HepG2 (cell line): Measurements from ENCODE around the gene HLA-F. TPM values are rescaled to one million over a fixed set of nuclear protein-coding genes. Genes with fewer than 3 reads are reported as not detected.

Source experiments
- ATF7-NPFF ChIP-seq: sonication (generic); formaldehyde crosslinking; IDR thresholded peaks from 2 replicates; pipeline ENCODE4 v1.8.1; 2023; ENCODE audit warnings: mild to moderate bottlenecking, low read depth, missing genetic modification reagents, moderate library complexity
- CENPBD1 ChIP-seq: sonication (generic); formaldehyde crosslinking; IDR thresholded peaks from 2 replicates; pipeline ENCODE4 v1.8.0; 2022; ENCODE audit warnings: missing genetic modification reagents, low read depth, mild to moderate bottlenecking, borderline replicate concordance
- FOXM1 ChIP-seq: sonication (generic); formaldehyde crosslinking; IDR thresholded peaks from 2 replicates; pipeline ENCODE4 v1.5.0; 2020; ENCODE audit warnings: missing genetic modification reagents
- GATAD1 ChIP-seq: IDR thresholded peaks from 2 replicates; pipeline ENCODE4 v1.6.1; 2016; ENCODE audit warnings: missing genetic modification reagents, missing compliant biosample characterization
- HMG20B ChIP-seq: conservative IDR thresholded peaks from 2 replicates; pipeline ENCODE4 v1.6.1; 2016; ENCODE audit warnings: missing genetic modification reagents, missing compliant biosample characterization
- KAT7 ChIP-seq: IDR thresholded peaks from 2 replicates; pipeline ENCODE4 v1.6.1; 2018; ENCODE audit warnings: borderline replicate concordance, missing compliant biosample characterization
- MAFF ChIP-seq: IDR thresholded peaks from 2 replicates; pipeline ENCODE4 v1.6.1; 2011; ENCODE audit warnings: low read depth, low read length, improper control_type of control experiment
- RAD21 ChIP-seq: fragments of 450-650 bp; formaldehyde crosslinking; IDR thresholded peaks from 2 replicates; pipeline ENCODE4 v1.5.0; 2020; ENCODE audit warnings: mild to moderate bottlenecking
- SCMH1 ChIP-seq: sonication (generic); formaldehyde crosslinking; IDR thresholded peaks from 2 replicates; pipeline ENCODE4 v1.9.0; 2021; ENCODE audit warnings: missing genetic modification reagents, mild to moderate bottlenecking, borderline replicate concordance
- SMAD3 ChIP-seq: sonication (generic); formaldehyde crosslinking; IDR thresholded peaks from 2 replicates; pipeline ENCODE4 v1.4.0; 2020; ENCODE audit warnings: missing genetic modification reagents
- SMARCC2 ChIP-seq: fragments of 450-650 bp; IDR thresholded peaks from 2 replicates; pipeline ENCODE4 v1.6.1; 2017; ENCODE audit warnings: antibody characterized with exemption, mild to moderate bottlenecking
- SMC3 ChIP-seq: IDR thresholded peaks from 2 replicates; pipeline ENCODE4 v1.6.1; 2011; ENCODE audit warnings: low read length, improper control_type of control experiment
- SP1 ChIP-seq, 2 experiments: fragments of 450-650 bp in 1 of 2; sonication (generic) in 1 of 2; formaldehyde crosslinking in 1 of 2; IDR thresholded peaks; 2 replicates each; pipeline versions ENCODE4 v1.4.0 to v1.6.1; 2016 to 2020; ENCODE audit warnings: missing genetic modification reagents in 1 of 2
- SUZ12 ChIP-seq: fragments of 150-350 bp; IDR thresholded peaks from 2 replicates; pipeline ENCODE4 v1.6.1; 2014; ENCODE audit warnings: low read depth, low read length
- THYN1 ChIP-seq: sonication (generic); formaldehyde crosslinking; IDR thresholded peaks from 2 replicates; pipeline ENCODE4 v1.8.1; 2023; ENCODE audit warnings: low read depth, mild to moderate bottlenecking, moderate library complexity, missing genetic modification reagents, borderline replicate concordance
- XRCC5 ChIP-seq: fragments of 200-400 bp; formaldehyde crosslinking; optimal IDR thresholded peaks from 2 replicates; pipeline ENCODE3; 2017; ENCODE audit warnings: mild to moderate bottlenecking, low read length
- ZBTB10 ChIP-seq: sonication (generic); formaldehyde crosslinking; IDR thresholded peaks from 2 replicates; pipeline ENCODE4 v1.4.0; 2020; ENCODE audit warnings: missing genetic modification reagents, borderline replicate concordance
- ZBTB39 ChIP-seq: sonication (generic); formaldehyde crosslinking; IDR thresholded peaks from 2 replicates; pipeline ENCODE4 v1.5.0; 2020; ENCODE audit warnings: missing genetic modification reagents
- ZNF333 ChIP-seq: sonication (generic); formaldehyde crosslinking; IDR thresholded peaks from 2 replicates; pipeline ENCODE4 v1.4.0; 2020; ENCODE audit warnings: mild to moderate bottlenecking, missing genetic modification reagents, borderline replicate concordance
- ZNF414 ChIP-seq: sonication (generic); formaldehyde crosslinking; IDR thresholded peaks from 2 replicates; pipeline ENCODE4 v1.5.0; 2020; ENCODE audit warnings: missing genetic modification reagents
- ZNF468 ChIP-seq: sonication (generic); formaldehyde crosslinking; IDR thresholded peaks from 2 replicates; pipeline ENCODE4 v1.8.0; 2022; ENCODE audit warnings: mild to moderate bottlenecking, moderate library complexity, missing genetic modification reagents
- ZNF75D ChIP-seq: sonication (generic); formaldehyde crosslinking; IDR thresholded peaks from 2 replicates; pipeline ENCODE4 v1.8.1; 2023; ENCODE audit warnings: missing genetic modification reagents, mild to moderate bottlenecking, borderline replicate concordance
- ZNF784 ChIP-seq: sonication (generic); formaldehyde crosslinking; IDR thresholded peaks from 2 replicates; pipeline ENCODE4 v1.5.1; 2020; ENCODE audit warnings: missing genetic modification reagents, mild to moderate bottlenecking, borderline replicate concordance
- ZSCAN30 ChIP-seq: sonication (generic); formaldehyde crosslinking; IDR thresholded peaks from 2 replicates; pipeline ENCODE4 v1.5.0; 2020; ENCODE audit warnings: mild to moderate bottlenecking, missing genetic modification reagents
- polyA plus RNA-seq, 8 experiments: library from polyadenylated mRNA; depleted of rRNA in 3 of 8; stranded (reverse) in 7 of 8; unstranded in 1 of 8; fragments of >200 nt; fragmentation: Illumina TruSeq in 4 of 8; extraction: Trizol in 4 of 8; gene quantifications; 2 replicates each; pipeline versions ENCODE4 v1.2.1 to v1.2.3, GENCODE V29; 2011 to 2016; ENCODE audit warnings: low read depth in 4 of 8, missing spikeins in 1 of 8, mixed read lengths in 1 of 8; ENCODE audit not compliant: insufficient read depth in 1 of 8
- total RNA-seq, 5 experiments: library from RNA; depleted of rRNA; stranded (reverse); fragments of >200 nt; fragmentation: Illumina TruSeq; extraction: Trizol; gene quantifications; 2 replicates each; pipeline ENCODE4 v1.2.3, GENCODE V29; 2016; ENCODE audit warnings: low read depth in 1 of 5

The HLA-F gene
- total and polyA plus RNA-seq, 2 of the 13 experiments (the other 11 are each of a cell fraction or from before 2014, with no cell fraction given), result 6.0 to 6.1 TPM

GRCh38 chr6:29705389-29706231 lies 17.6 kb upstream of the HLA-F start (continued):
- no peak for TF ChIP-seq ZSCAN30 (CRISPR knock-in tag)
- no peak for TF ChIP-seq ATF7-NPFF
- peak; percentile 28 for TF ChIP-seq XRCC5
- no peak for TF ChIP-seq FOXM1
- no peak for TF ChIP-seq SP1 (IDR thresholded peaks at IDR 0.05)
- no peak for TF ChIP-seq SP1 (CRISPR knock-in tag; IDR thresholded peaks at IDR 0.05)
- TF ChIP-seq THYN1 (CRISPR knock-in tag), result no peak
- no peak for TF ChIP-seq GATAD1 (CRISPR knock-in tag)
- peak; percentile 74 for TF ChIP-seq RAD21 (CRISPR knock-in tag)
- TF ChIP-seq SMARCC2, result no peak
- no peak for TF ChIP-seq CENPBD1
- no peak for TF ChIP-seq ZNF784 (CRISPR knock-in tag)
- peak; percentile 81 for TF ChIP-seq SMC3
- no peak for TF ChIP-seq ZNF333 (CRISPR knock-in tag)
- no peak for TF ChIP-seq MAFF
- TF ChIP-seq ZBTB39 (CRISPR knock-in tag), result no peak
- no peak for TF ChIP-seq ZNF468 (CRISPR knock-in tag)
- no peak for TF ChIP-seq KAT7 (CRISPR knock-in tag)
- no peak for TF ChIP-seq SCMH1 (CRISPR knock-in tag)
- TF ChIP-seq SMAD3, result 0 out of 2 replicates have a peak, but pooled peaks have one; percentile 43
- no peak for TF ChIP-seq HMG20B (CRISPR knock-in tag)
- TF ChIP-seq ZNF414, result no peak
- TF ChIP-seq ZBTB10, result no peak
- no peak for TF ChIP-seq SUZ12
- no peak for TF ChIP-seq ZNF75D (CRISPR knock-in tag)
